NCI-H1417 (cell line): ENCODE measurements around the gene ANKMY1.
A peak's percentile ranks its signal among the peaks of the same experiment; 100 is the strongest.

Experiments
- DNase-seq, 3 experiments: peaks; one replicate each; lab custom pipeline; 2025; lab: John Stamatoyannopoulos, UW

ANKMY1 gene

DNA sequence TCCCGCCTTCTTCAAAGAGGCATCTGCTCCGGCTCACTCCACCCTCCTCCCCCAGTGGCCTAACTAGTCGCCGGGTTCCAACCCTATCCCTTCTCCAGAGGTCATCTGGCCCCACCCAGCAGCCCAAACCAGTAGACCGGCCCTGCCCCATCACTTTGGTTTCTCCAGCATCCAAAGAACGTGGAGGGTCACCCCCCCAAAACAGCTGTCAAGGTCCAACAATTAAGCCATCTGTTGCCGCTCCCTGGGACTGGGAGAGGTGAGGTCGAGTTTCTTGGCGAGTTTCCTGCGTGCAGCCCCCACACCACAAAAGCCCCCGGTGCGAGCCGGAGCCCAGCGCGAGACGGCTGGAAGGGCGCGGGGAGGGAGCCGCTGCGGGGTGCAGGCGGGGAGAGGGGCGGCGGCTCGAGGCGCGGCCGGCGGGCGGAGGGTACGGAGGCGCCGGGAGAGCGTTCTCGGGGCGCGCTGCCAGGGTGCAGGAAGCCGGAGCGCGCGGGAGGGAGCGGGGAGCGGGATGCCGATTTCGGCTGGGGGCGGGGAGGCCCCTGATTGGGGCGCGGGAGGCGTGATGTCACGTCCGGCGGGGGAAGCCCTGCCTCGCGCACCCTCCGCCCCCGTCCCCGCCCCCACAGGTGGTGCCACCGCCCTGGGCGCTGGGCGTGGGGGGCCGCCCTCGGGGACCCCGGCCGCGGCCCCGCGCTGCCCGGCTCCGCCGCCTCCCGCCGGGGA is 122.9 kb downstream of the ANKMY1 start:
- peak; percentile 74 to 89 (median 87) for DNase-seq

DNA sequence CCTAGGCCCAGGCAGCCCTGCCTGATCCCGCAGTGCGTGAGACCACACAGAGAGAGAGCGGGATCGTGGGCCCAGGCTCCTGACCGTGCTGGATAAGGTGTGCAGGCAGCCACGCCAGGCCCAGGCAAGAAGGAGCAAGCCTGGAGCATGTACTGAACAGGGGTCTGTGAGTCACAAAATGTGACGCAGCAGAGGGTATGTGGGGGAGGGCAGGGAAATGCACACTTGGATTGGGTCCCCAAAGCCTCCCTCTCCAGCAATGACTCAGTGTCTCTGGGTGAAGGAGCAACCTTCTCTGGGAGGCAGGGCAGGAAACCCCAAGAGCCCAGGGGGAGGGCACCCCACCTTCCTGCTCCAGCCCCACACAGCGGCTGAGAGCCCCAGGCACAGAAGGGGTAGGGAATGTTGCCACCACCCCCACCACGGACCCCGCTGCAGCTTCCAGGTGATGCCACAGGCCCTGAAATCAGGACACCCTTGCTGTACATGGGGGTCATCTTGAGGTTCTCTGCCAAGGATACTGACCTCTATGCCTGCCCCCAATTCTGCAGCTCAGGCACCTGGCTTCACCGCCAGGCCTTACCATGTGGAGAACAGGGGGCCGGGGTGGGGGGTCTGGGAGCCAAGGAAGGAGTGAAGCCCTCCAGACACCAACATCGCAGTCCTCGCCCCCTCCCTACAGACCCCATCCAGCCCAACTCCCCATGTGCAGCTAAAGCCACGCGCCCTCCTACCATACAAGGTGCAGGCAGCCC is 123.6 kb downstream of the ANKMY1 start:
- DNase-seq = no peak

DNA sequence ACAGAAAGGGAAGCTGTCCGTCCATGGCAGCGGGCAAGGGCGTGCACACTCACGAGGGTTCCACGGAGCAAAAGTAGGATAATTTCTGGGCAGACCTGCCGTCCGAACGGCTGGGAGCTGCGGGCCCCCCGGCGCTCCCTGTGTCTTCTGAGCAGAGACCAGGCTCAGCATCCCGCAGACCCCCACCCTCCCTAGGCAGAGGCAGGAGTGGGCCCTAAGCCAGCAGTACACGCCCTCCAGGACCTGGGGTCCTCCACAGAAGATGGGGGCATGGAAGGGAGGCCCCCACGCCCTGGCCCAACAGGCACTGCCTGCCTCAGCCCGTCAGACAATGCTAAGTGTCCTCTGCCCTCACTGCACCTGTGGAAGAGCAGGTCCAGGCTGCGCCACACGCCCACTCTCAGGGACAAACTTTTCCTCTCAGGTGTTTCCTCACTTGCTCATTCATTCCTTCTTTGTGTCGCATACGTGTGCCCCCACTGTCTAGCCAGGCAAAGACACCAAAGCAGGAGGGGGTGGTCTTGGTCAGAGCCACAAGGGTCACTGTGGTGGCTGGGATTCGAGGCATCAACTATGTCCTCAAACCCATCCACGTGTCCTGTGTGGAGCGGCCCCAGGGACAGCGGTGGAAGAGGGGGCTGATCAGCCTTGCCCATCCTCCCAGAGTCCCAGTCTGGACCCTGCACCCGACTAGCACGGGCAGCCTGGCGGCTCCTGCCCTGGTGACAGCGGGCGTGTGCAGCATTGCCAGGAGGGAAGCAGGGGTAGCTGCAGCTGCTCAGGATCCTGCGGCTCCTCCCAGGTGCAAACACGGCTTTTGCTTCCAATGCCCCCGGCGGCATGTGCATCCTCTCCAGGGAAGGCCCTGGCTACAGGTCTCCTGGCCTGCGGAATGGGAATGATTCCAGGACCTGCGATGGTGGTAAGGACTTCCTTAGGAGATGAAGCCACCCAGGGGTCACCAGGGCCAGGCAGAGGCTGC is 124.7 kb downstream of the ANKMY1 start:
- no peak for DNase-seq

- no peak for DNase-seq
Observed at GRCh38 chr2:240432430-240432819, 125.4 kb downstream of the ANKMY1 start.

DNA sequence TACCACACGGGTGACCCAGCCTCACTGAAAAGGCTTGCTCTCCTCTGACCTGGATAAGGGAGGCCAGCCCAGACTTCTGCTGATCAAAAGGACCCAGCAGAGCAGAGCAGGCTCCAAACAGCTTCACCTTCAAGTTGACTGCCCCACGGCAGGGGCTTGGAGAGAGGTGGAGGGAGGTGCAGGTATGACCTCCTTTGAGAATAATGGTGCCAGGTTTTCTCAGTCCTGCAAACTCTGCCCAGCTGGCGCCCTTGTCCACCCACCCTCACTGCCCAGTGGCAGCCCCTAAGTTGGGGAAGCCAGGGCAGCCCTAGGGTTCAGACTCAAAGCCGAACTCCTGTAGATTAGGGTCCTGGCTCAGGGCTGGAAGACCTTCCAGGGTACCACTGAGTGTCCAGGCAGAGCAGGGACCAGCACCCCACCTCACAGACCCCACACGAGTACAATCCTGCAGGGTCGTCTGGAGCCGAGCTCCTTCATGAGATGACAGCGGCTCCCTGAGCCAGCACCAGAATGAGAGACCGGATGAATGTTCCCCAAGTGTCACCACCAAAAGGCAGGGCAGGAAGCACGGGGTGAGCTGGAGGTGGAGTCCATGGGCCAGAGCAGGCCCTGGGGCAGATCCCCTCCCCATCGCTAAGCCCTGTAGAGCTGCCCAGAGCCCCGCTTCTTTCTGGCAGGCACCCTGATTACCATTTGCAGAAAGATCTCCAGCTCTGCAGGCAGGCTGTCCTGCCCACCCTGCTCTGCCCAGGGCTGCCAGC is 125.9 kb downstream of the ANKMY1 start:
- DNase-seq = no peak

GRCh38 chr2:240431271-240431660 is 126.5 kb downstream of the ANKMY1 start:
- DNase-seq = no peak

GRCh38 chr2:240430595-240430994 is 127.2 kb downstream of the ANKMY1 start:
- DNase-seq = no peak

GRCh38 chr2:240429872-240430491 is 127.8 kb downstream of the ANKMY1 start:
- peak in 2 of 3 experiments; percentile 27 to 33 for DNase-seq
